GM18951 (cell line): ENCODE data around the gene ASB11.

Experiments used
- POLR2A ChIP-seq: IDR thresholded peaks from 4 replicates; pipeline ENCODE4 v1.6.1; 2011; ENCODE audit warnings: mild to moderate bottlenecking; ENCODE audit not compliant: insufficient read length, insufficient read depth; ENCODE audit errors: extremely low read depth
- in situ Hi-C: fragments of 300-500 bp; cut with MboI; formaldehyde crosslinking; loops from one replicate; pipeline ENCODE4 v1.12.0; 2022; ENCODE audit warnings: low sequenced_read_pairs, mixed read lengths, inconsistent platforms; ENCODE audit not compliant: unreplicated experiment

ASB11 gene

DNA sequence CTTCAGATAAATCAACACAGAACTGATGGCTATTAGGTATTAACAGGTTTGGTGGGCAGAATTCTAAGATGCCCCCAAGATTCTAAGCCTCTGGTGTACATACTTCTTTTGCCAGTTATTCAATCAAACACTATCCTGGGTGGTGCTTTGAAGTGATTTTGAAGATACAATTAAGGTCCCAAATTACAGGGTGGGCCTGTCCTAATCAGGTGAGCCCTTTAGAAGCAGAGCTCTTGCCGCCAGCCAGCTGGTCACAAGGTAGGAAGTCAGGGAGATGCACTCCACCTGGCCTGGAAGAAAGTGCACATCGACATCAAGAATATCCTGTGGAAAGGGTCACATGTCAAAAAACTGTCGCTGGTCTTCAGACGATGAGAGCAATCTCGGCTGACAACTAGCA is 75.0 kb downstream of the ASB11 start:
- TF ChIP-seq POLR2A: no peak
- in situ Hi-C loops: loop anchor here (25.0 kb wide), 1 partner anchor 1203 kb away; the partner anchor contains the start of gene GEMIN8

DNA sequence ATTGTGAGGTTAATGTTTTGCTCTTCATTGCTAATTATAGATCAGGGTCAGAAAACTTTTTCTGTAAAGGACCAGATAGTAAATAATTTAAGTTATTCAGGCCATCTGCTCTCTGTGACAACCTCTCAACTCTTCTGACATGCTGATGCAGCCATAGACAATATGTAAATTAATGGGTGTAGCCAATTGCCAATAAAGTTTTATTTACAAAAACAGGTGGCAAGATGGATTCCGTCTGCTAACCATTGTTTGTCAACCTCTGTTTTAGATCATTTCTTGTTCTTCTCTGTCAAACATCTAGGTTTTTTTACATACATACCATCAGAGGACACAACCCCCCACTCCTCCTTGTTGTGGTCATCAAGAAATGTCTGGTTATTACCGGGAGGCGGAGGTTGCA is 79.3 kb downstream of the ASB11 start:
- in situ Hi-C loops: loop anchor here (25.0 kb wide), 1 partner anchor 1199 kb away; the partner anchor contains the start of gene GEMIN8
- no peak for TF ChIP-seq POLR2A

DNA sequence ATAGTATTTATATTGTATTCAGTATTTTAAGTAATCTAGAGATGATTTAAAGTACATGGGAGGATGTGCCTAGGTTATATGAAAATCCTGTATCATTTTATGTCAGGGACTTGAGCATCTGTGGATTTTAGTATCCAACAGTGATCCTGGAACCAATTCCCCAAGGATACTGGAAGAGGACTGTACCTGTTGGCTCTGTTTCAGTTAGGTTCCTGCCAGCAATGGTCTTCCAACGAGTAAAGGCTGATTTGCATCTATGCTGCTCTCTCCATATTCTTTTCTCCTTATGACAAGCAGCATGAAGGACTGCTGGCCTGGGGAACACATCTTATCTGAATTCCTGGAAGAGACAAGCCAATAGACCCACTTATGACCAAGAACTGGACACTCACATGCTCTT is 80.4 kb downstream of the ASB11 start:
- in situ Hi-C loops: loop anchor here (25.0 kb wide), 1 partner anchor 1198 kb away; the partner anchor contains the start of gene GEMIN8
- TF ChIP-seq POLR2A: no peak

DNA sequence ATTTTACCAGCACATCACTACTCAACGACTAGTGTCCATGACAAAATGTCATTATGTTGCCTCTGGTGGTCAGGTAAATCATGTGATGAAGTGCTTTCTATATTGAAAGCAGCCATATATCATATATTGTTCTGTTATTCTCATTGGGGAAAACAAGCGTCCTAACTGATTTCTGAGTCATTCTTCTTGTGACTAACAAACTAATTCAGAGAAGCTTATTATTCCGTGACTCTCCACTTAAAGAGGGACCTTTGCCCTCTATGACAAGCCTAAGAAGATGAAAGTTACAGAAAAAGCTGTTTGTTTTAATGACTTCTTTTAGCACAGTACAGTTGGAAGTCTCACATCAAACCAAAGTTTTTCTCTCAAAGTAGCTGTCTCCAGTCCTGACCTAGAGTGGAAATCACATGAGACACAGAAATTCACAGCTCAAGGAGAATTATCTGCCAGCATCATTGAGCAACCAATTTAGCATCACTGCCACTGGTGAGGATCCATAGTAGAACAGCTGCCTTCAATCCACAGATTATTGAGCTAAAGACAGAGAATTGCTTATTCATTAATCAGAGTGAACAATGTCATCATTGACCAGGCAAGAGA is 81.9 kb downstream of the ASB11 start:
- no peak for TF ChIP-seq POLR2A
- in situ Hi-C loops: loop anchor here (25.0 kb wide), 1 partner anchor 1196 kb away; the partner anchor contains the start of gene GEMIN8
